Activated CD4-positive, alpha-beta T cell treated with anti-CD3 and anti-CD28 coated beads, Interleukin-2, amount 50 U/mL, for 1 hour (primary cell): ENCODE measurements around the gene VIM.

Experiments
- DNase-seq: peaks from one replicate; pipeline ENCODE4 v3.0.0-alpha.2; 2020

The VIM gene

DNA sequence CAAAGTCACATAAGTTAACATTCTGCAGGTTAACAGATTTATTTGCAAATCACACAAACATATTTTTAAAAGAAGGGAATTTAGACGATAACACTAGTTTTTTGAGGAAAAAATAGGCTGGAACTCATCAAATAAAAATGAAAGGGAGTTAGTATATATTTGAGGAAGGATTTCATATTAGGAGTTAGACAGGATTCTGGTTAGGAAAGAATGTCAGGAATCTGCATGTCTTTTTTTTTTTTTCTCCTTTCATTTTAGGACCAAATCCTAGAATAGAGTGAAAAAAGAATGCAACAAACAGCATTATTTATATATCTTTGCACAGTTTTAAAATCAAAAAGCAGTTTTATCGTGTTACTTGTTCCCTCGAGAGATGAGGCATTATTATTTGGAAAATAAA lies 17.7 kb upstream of the VIM start:
- DNase-seq: no peak

DNA sequence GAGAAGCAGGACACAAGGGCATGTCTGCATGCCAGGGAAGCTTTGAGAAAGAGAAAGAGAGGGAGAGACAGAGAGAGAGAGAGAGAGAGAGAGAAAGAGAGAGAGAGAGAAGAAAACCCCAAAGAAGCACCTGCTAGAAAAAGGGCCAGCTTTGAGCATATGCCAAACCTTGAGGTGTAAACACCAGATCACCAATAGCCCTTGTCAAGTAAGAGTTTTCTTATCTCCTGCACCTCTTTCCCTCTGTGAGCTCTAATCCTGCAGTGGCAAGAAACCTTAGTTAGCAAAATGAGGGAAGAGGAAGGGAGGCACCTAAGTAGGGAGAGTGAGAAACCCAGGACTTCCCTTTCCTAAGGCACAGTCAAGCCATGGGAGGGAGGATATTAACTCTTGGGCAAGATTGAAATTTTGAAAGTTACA lies 15.2 kb upstream of the VIM start:
- no peak for DNase-seq

DNA sequence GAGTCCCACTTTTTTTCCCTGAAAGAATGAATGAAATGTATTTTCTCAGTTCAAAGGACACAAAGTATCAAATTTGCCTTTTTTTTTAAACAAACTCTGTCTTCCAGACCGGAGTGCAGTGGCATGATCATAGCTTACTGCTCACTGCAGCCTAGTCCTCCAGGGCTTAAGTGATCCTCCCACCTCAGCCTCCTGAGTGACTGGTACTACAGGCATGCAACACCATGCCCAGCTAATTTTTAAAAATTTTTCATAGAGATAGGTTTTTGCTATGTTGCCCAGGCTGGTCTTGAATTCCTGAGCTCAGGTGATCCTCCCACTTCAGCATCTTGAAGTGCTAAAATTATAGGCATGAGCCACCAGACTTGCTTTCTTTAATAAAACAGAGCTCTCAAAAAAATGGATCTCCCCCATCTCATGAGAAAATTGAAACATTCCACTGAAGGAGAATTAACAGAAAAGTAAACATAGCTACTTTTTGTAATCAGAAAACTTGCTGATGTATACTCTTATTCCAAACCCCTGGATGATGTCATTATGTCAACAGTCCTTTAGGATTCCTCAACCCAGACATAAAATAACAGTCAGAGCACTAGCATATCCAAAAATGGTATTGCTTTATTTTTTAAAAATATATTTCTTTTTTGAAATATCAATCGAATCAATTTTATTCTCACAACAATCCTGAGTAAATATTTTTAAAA lies 14.2 kb upstream of the VIM start:
- no peak for DNase-seq

DNA sequence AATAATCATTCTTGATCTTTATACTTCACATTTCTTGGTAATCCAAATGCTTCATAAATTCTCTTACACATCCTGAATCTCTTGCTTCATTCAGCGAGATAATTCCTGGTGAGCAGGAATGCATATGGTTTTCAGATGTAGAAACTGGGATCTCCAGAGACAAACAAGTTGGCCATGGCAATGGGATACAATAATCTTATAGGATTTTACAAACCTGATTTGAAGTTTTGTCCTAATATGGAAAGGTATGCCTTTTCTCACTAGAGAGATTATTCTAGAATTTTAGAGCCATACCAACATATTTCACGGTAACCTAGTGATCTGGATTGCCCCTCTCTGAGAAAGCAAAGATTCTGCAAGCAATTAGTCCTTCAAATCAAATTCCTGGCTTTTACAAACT lies 13.5 kb upstream of the VIM start:
- no peak for DNase-seq

DNA sequence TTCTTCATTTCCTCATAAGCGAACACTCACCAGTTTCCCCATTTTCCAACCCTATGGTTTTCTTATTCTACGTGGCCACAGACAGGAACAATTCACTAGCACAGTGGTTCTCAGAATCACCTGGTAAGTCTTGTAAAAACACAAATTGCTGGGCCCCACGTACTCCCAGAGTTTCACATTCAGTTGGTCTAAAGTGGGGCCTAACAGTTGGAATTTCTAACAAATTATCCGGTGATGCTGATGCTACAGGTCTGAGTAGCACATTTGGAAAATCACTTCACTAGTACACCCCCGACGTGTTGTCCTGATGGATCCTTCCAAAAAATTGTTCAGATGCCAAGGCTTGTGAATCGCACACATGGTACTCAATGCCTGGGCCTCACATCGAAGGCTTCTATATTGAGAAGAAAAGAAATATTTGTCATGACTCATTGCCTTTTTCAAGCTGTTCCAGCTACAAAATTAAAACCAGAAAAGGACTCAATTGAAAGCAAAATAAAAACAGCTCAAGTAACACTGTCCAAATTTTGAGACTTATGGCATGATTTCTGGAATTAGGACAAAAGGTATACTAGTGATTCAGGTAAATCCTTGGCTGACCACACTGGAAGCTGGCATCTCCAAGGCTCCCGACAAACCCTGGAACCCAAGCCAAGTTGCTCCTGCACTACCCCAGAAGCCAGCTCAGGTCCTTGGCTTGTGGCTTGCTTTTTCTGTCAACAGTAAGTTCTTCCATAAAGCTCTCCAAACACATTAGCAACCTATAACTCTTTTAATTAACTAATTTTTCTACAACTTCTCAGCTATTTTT lies 12.9 kb upstream of the VIM start:
- no peak for DNase-seq

DNA sequence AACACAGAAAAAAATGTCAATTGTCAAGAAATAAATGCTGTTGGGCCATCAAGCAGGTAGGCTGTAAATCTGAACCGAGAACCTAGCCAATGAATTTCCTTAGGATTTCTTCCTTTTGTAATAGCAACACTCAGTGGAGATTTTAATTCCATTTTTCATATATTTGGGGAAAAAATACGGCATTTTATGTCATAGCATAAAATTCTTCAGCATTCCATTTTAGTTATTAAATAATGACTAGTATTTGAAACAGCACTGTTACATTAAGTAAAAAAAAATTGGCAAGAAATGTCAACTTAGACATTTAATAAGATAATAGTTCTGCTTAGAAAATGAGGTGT lies 12.3 kb upstream of the VIM start:
- no peak for DNase-seq

DNA sequence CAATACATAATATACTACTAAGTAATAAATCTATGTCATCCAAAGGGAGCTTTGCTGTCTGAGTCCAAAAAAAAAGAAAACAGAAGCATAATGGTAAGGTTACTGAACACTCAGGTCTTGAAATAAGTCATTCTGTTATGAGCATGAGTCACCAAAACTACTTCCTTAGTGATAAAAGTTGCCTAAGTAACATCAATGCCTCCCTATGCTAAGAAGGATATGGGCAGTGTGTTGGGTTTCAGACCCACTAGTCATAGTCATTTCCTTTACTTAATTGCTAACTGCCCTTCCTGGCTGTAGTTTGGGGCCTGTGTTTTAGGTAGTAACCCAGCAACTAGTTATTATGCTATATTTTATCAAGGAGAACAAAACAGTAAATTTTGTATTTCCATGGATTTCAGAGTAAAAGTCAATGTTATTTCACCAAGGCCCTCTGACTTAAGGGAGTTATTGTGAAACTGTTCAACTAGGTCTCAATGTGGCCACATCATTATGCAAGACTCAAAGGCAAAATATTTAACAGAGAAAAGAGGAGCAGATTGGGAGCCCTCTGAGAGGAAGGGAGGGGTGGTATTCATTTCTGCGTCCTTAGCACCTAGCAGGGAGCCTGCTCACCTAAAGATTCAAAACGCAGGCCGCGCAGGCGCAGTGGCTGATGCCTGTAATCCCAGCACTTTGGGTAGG lies 11.7 kb upstream of the VIM start:
- no peak for DNase-seq

DNA sequence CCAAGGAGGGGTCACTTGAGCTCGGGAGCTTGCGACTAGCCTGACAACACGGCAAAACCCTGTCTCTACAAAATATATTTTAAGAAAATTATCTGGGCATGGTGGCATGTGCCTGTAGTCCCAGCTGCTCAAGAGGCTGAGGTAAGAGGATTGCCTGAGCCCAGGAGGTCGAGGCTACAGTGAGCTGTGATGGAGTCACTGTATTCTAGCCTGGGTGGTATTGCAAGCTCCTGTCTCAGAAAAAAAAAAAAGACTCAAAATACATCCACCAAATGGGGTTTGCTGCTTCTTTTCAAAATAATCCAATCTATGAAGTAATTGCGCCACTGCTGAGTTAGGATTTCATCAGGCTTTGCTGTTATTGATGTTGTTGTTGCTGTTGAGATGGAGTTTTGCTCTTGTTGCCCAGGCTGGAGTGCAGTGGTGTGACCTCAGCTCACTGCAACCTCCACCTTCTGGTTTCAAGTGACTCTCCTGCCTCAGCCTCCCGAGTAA lies 11.1 kb upstream of the VIM start:
- no peak for DNase-seq

DNA sequence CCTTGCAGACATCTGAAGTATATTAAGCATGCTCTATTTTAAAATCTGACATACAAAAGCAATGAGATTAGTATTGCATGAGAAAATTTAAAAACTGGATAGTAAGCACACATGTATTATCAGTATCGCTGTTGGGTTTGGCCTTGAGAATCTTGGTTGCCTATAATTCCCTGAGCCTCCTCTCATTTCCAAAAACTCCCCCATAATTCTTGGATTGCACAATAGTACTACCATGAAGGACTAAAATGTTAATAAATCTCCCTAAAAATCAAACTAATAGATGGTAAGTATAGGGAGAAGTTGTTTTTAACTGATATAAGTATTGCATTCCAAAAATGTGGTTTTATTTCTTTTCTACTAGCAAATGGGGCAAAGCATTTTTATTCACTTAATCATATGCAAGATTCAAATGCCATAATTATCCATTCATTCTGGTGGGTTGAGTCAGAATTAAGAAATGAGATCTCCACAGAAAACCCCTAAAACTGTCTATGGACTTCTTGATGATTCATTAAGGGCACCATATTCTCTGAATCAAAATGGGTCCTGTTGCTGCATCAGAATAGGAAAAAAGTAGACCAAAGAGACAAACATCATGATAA lies 10.3 kb upstream of the VIM start:
- DNase-seq: no peak

DNA sequence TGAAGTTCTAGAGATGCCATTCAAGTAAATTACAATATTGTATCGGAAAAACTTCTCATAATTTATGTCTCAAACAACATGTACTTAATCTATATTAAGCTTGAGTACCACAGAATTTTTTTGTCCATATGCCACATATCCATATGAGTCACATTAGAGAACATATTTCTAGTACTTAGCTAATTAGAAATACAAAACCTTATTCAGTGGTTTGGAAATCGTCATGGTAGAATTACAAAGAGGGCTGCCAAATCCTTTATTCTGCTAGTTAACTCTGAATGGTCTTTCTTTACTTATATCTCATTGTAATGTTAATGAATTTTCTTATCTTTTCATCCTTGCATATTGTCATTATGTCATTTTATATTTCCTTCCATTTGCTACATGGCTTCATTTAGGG lies 9.0 kb upstream of the VIM start:
- DNase-seq: no peak

DNA sequence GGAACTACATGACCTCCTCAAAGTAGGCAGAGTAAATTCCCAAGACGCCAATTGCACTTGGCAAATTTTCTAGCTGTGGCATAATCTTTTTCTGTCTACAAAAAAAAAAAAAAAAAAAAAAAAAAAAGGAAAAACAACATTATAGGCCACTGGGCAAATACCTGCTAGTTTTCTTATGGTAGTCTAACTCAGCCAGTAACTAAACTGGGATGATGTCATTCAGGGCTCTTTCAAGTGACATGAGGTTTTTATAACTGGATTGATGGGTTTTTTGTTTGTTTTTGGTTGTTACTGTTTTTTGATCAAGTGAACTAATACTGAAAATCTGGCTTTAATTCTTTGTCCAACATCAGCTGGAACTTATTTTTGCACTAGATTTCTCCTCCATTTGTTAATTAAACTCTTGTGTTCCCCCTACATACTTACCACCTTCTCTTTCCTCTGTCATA lies 7.4 kb upstream of the VIM start:
- no peak for DNase-seq

DNA sequence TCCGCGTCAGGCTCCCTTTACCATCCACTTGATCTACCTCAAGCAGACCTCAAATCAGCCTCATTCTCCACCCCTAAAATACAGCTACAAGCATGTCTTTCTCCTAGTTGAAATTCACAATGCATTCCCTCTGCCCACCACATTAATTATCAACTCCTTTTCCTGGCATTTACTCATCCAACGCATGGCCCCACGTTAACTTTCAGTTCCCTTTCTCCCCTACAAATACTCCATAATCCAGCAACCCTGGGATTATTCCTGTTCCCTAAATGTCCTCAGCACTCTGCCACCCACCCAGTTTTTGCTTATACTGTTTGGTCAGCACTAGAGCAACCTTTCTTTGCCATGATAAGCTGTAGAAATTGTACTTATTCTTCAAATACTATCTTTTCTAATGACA lies 5.7 kb upstream of the VIM start:
- no peak for DNase-seq

DNA sequence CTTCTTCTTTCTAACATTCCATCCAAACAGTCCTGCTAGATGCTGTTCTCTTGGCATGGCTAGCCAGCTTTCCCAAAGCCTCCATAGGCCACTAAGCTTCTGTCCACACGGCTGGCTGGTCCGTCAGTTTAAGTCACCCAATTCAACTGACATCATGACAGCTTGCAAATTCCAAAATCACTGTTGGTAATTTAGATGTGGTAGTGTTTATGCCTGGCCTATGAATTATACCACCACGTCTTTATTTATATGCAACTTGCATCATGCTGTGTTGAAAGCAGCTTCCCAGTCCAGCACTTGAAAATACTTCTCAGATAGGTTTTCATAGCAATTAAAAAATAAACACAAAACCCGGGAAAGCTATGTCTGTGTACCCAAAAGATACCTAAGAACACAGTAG lies 2.2 kb upstream of the VIM start:
- DNase-seq: no peak

DNA sequence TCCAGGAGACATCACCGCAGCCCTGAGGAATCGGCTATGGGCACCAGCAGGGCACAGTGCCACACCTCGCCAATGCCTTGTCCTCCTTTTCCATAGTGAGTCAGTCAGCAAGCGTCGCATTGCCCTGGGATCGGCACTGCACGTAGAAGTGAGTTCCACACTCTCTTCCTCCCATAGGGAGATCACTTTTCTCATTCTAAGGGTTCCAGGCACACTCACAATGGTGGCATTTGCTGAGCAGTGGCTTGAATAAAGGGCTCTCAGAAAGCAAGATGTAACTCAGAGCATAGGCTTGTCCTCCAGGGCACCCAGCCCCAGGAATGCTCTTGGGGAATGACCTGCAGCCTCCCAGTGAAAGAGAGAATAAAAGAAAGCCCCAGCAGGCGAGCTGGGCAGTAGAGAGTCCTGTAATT lies 1.1 kb upstream of the VIM start:
- DNase-seq: no peak

DNA sequence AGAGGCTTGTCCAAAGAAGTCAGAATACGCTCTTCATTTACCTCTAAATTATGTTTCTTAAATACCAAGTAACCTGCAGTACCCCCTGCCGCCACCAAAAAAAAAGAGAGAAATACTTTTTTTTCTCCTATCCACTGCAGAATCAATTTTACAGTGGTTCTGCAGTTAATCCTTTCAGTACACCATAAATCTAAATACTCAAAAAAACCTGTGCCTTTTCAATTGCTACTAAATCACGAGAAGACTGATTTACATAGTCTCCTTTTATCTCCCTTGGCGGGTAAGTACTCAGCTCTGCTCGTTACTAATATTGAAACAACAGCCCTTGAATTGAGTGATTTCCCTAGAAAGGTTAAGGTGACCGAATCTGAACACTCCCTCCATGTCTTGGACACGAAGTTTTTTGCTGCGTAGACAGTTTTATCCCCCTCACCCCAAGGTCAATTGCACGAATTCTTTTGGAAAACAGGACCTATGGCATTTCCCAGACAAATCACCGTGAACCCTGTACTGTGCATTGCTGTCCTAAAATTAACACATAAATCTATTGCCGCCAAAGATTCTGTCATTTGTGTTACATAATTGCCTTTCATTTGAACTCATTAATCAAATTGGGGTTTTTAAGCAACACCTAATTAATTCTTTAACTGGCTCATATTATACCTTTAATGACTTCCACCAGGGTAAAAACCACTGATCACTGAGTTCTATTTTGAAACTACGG lies 512 bp upstream of the VIM start:
- DNase-seq: peak; percentile 32

DNA sequence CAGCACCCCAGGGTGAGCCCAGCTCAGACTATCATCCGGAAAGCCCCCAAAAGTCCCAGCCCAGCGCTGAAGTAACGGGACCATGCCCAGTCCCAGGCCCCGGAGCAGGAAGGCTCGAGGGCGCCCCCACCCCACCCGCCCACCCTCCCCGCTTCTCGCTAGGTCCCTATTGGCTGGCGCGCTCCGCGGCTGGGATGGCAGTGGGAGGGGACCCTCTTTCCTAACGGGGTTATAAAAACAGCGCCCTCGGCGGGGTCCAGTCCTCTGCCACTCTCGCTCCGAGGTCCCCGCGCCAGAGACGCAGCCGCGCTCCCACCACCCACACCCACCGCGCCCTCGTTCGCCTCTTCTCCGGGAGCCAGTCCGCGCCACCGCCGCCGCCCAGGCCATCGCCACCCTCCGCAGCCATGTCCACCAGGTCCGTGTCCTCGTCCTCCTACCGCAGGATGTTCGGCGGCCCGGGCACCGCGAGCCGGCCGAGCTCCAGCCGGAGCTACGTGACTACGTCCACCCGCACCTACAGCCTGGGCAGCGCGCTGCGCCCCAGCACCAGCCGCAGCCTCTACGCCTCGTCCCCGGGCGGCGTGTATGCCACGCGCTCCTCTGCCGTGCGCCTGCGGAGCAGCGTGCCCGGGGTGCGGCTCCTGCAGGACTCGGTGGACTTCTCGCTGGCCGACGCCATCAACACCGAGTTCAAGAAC lies 1.1 kb downstream of the VIM start:
- peak; percentile 85 for DNase-seq

DNA sequence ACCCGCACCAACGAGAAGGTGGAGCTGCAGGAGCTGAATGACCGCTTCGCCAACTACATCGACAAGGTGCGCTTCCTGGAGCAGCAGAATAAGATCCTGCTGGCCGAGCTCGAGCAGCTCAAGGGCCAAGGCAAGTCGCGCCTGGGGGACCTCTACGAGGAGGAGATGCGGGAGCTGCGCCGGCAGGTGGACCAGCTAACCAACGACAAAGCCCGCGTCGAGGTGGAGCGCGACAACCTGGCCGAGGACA lies 1.6 kb downstream of the VIM start:
- no peak for DNase-seq

DNA sequence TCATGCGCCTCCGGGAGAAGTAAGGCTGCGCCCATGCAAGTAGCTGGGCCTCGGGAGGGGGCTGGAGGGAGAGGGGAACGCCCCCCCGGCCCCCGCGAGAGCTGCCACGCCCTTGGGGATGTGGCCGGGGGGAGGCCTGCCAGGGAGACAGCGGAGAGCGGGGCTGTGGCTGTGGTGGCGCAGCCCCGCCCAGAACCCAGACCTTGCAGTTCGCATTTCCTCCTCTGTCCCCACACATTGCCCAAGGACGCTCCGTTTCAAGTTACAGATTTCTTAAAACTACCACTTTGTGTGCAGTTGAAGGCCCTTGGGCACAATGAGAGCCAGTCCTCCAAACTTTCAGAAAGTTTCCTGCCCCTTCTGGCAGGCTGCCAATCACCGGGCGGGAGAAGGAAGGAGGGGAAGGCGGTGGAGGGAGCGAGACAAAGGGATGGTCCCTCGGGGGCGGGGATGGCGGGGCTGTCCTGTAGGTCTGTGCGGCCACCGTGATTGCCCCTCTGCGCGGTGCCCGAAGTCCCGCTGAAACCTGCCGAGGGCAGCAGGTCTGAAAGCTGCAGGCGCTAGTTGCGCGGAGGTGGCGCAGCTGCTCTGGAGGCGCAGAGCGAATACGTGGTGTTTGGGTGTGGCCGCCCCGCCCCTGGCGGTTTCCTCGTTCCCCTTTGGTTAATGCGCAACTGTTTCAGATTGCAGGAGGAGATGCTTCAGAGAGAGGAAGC lies 2.1 kb downstream of the VIM start:
- peak; percentile 88 for DNase-seq

DNA sequence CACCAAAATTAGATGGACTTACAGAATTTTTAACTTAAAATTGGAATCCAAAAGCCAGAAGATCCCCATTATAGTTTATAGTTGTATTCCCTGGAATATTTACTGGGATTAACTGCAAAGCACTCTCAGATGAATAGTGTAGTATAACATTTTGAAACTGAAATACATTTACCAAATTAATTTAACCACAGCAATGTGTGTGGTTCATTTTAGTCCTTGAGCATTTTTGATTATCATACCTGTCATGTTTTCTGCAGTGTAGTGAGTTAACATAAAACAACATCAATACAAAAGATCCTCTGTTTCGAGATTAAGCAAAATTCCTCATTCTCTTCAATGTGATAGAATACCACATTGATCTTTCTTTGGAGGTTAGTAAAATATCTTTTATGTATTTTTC lies 3.7 kb downstream of the VIM start:
- no peak for DNase-seq

DNA sequence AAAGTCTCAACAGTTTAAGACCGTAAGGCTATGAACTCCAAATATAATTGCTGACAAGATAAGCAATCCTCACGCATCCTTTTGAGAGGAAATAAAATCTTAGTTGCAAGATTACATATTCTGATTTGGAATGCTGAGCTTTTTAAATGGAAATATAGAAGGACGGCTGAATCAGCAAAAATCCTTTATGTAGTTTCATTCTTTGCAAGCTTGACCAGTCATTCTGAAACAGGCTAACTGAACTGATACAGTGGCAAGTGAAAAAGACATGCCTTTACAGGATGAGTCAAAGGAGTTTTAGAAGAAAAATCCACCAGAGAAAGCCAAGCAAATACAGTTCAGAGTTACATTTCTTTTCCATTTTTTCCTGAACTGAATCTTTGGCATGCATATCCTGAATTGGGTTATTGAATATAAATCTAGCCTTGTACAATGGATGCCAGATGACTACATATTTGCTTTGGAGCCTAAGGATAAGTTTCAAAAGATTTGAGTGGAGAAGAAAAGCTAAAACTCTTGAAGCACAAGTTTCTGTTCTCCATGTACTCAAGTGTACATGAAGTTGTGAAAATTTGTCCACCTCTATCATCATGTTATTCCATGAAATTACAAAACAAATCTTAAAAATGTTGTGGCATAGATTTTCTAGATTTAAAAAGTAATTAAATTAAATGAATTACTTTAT lies 4.4 kb downstream of the VIM start:
- no peak for DNase-seq
